Activated naive CD4-positive, alpha-beta T cell treated with anti-CD3 and anti-CD28 coated beads, Interleukin-2, amount 50 U/mL, for 72 hours (primary cell): Measurements from ENCODE around the gene PPOX. TPM values are rescaled to one million over a fixed set of nuclear protein-coding genes. Genes with fewer than 3 reads are reported as not detected.

ENCODE experiments used
- ATAC-seq, 2 donors: fragments of 150-1000 bp; cut with Tn5 transposase; 2 replicates each; pipeline ENCODE4 v1.10.0; 2021; ENCODE audit warnings: mild to moderate bottlenecking in 2 of 2, moderate library complexity in 2 of 2
- DNase-seq, 2 donors: peaks; one replicate each; pipeline ENCODE4 v3.0.0; 2021 to 2022; ENCODE audit warnings: low spot score in 2 of 2
- H3K27ac Mint-ChIP-seq, 2 donors: one replicate each; pipeline ENCODE4 v1.8.0; 2022; ENCODE audit warnings: mild to moderate bottlenecking in 2 of 2, mixed read lengths in 2 of 2
- H3K36me3 Mint-ChIP-seq, 2 donors: one replicate each; pipeline ENCODE4 v1.8.0; 2022; ENCODE audit warnings: mixed read lengths in 2 of 2
- H3K9me3 Mint-ChIP-seq, 2 donors: one replicate each; pipeline ENCODE4 v1.8.0; 2022; ENCODE audit warnings: mixed read lengths in 2 of 2
- total RNA-seq, 2 donors: library from RNA; stranded (reverse); gene quantifications; one replicate each; pipeline ENCODE4 v1.2.3, GENCODE V29; 2022

PPOX gene
- total RNA-seq = 10 to 100 TPM; 28.2 to 41.0 TPM

- H3K9me3 Mint-ChIP-seq = no peaks in the 10 kb centered on the region
- peaks cover 0 to 15% of the 10 kb centered on the region in 2 donors for H3K36me3 Mint-ChIP-seq
- peak; percentile 95 to 96 for ATAC-seq
- peak; percentile 89 to 95 for DNase-seq
- H3K27ac Mint-ChIP-seq = peak within 1 kb of the TSS; percentile 88 to 96
These were observed at the start of gene PPOX for GRCh38 chr1:161165742-161166668. Gene PPOX, plus strand, starts transcription at chr1:161166426. Its CDS starts 422 bp downstream, at chr1:161166848.

- DNase-seq (peak; percentile 85 to 89), ATAC-seq (peak; percentile 63 to 73)
- Mint-ChIP-seq H3K27ac (peak within 1 kb of the TSS; percentile 98 to 99), H3K36me3 (peaks cover 46 to 51% of the 10 kb centered on the region in 2 donors), H3K9me3 (no peaks in the 10 kb centered on the region)
These were observed 48.3 kb upstream of the PPOX start, which contains the start of the genes NIT1 and PFDN2 for GRCh38 chr1:161117759-161118581. Gene NIT1, plus strand, starts transcription at chr1:161118105. Its CDS starts 72 bp downstream, at chr1:161118177. Gene PFDN2, minus strand, starts transcription at chr1:161118037. Its CDS starts 11 bp downstream, at chr1:161118026.

- Mint-ChIP-seq H3K36me3 (peaks cover 44 to 49% of the 10 kb centered on the region in 2 donors), H3K9me3 (no peaks in the 10 kb centered on the region), H3K27ac (peak overlapping the region; percentile 98 to 99)
- DNase-seq = peak; percentile 53 to 74
- ATAC-seq = peak; percentile 58 to 59
These were observed 46.9 kb upstream of the PPOX start for GRCh38 chr1:161119092-161119903.

- DNase-seq (no peak), ATAC-seq (no peak)
- Mint-ChIP-seq H3K9me3 (no peaks in the 10 kb centered on the region), H3K36me3 (peaks cover 41 to 52% of the 10 kb centered on the region in 2 donors), H3K27ac (peak overlapping the region; percentile 90 to 99)
These were observed 45.1 kb upstream of the PPOX start for GRCh38 chr1:161121042-161121650.

GRCh38 chr1:161121834-161122233 lies 44.4 kb upstream of the PPOX start:
- H3K9me3 Mint-ChIP-seq = no peaks in the 10 kb centered on the region
- DNase-seq = no peak
- peaks cover 41 to 56% of the 10 kb centered on the region in 2 donors for H3K36me3 Mint-ChIP-seq
- no peak for ATAC-seq
- peak overlapping the region; percentile 90 to 99 for H3K27ac Mint-ChIP-seq

GRCh38 chr1:161122967-161123366 lies 43.3 kb upstream of the PPOX start:
- Mint-ChIP-seq H3K27ac (peak overlapping the region in 1 of 2 donors; percentile 6), H3K36me3 (peaks cover 38 to 57% of the 10 kb centered on the region in 2 donors), H3K9me3 (no peaks in the 10 kb centered on the region)
- no peak for DNase-seq
- no peak for ATAC-seq

- DNase-seq = no peak
- peaks cover 17 to 40% of the 10 kb centered on the region in 2 donors for H3K36me3 Mint-ChIP-seq
- peak overlapping the region; percentile 8 to 24 for H3K27ac Mint-ChIP-seq
- no peaks in the 10 kb centered on the region for H3K9me3 Mint-ChIP-seq
- ATAC-seq = no peak
These were observed 38.6 kb upstream of the PPOX start for GRCh38 chr1:161127649-161128048.

- Mint-ChIP-seq H3K9me3 (no peaks in the 10 kb centered on the region), H3K27ac (no peak overlapping the region), H3K36me3 (peaks cover 17 to 39% of the 10 kb centered on the region in 2 donors)
- DNase-seq (no peak), ATAC-seq (no peak)
These were observed 37.4 kb upstream of the PPOX start for GRCh38 chr1:161128591-161129420.

- ATAC-seq (no peak), DNase-seq (no peak)
- Mint-ChIP-seq H3K36me3 (peaks cover 17 to 33% of the 10 kb centered on the region in 2 donors), H3K9me3 (no peaks in the 10 kb centered on the region), H3K27ac (peak overlapping the region in 1 of 2 donors; percentile 55)
These were observed 36.0 kb upstream of the PPOX start for GRCh38 chr1:161130266-161130665.

- H3K9me3 Mint-ChIP-seq = no peaks in the 10 kb centered on the region
- peak overlapping the region in 1 of 2 donors; percentile 92 for H3K27ac Mint-ChIP-seq
- DNase-seq (no peak), ATAC-seq (peak in 1 of 2 donors; percentile 27)
- H3K36me3 Mint-ChIP-seq = peaks cover 7 to 26% of the 10 kb centered on the region in 2 donors
These were observed 34.5 kb upstream of the PPOX start for GRCh38 chr1:161131523-161132409.

GRCh38 chr1:161132410-161133219 lies 33.6 kb upstream of the PPOX start, which contains the start of gene DEDD:
Gene DEDD, minus strand, starts transcription at chr1:161132667. Its CDS starts 8,205 bp downstream, at chr1:161124462.
- ATAC-seq (peak; percentile 93 to 94), DNase-seq (peak; percentile 90 to 92)
- H3K9me3 Mint-ChIP-seq = no peaks in the 10 kb centered on the region
- H3K36me3 Mint-ChIP-seq = peaks cover 0 to 17% of the 10 kb centered on the region in 2 donors
- peak within 1 kb of the TSS in 1 of 2 donors; percentile 92 for H3K27ac Mint-ChIP-seq

GRCh38 chr1:161133220-161133740 lies 32.9 kb upstream of the PPOX start:
- Mint-ChIP-seq H3K36me3 (peaks cover 0 to 14% of the 10 kb centered on the region in 2 donors), H3K9me3 (no peaks in the 10 kb centered on the region), H3K27ac (no peak overlapping the region)
- DNase-seq = no peak
- ATAC-seq = peak in 1 of 2 donors; percentile 8

- DNase-seq (no peak), ATAC-seq (no peak)
- Mint-ChIP-seq H3K27ac (no peak overlapping the region), H3K36me3 (no peaks in the 10 kb centered on the region), H3K9me3 (no peaks in the 10 kb centered on the region)
These were observed 28.3 kb upstream of the PPOX start for GRCh38 chr1:161137881-161138280.
